VCaP (cell line): ENCODE results near the gene AFAP1.

ENCODE experiments used
- H3K27ac ChIP-seq: fragments of 450-650 bp; 2 replicates; pipeline ENCODE4 v1.5.1; 2017
- CTCF ChIP-seq: fragments of 450-650 bp; conservative IDR thresholded peaks from 2 replicates; pipeline ENCODE4 v1.5.1; 2017; ENCODE audit warnings: mild to moderate bottlenecking, moderate library complexity

AFAP1 gene

GRCh38 chr4:7785017-7785416 is 154.6 kb downstream of the AFAP1 start:
- TF ChIP-seq CTCF = no peak
- H3K27ac ChIP-seq = no peak overlapping the region

GRCh38 chr4:7784131-7784870 is 155.4 kb downstream of the AFAP1 start:
- no peak overlapping the region for H3K27ac ChIP-seq
- TF ChIP-seq CTCF = no peak

- no peak overlapping the region for H3K27ac ChIP-seq
- no peak for TF ChIP-seq CTCF
Observed at GRCh38 chr4:7783541-7783940, 156.1 kb downstream of the AFAP1 start.

- H3K27ac ChIP-seq = no peak overlapping the region
- no peak for TF ChIP-seq CTCF
Observed at GRCh38 chr4:7782783-7783182, 156.9 kb downstream of the AFAP1 start.

- TF ChIP-seq CTCF = no peak
- no peak overlapping the region for H3K27ac ChIP-seq
Observed at GRCh38 chr4:7781993-7782392, 157.7 kb downstream of the AFAP1 start.

GRCh38 chr4:7781366-7781765 is 158.3 kb downstream of the AFAP1 start:
- TF ChIP-seq CTCF = no peak
- H3K27ac ChIP-seq = no peak overlapping the region

GRCh38 chr4:7780751-7781348 is 158.8 kb downstream of the AFAP1 start:
- no peak overlapping the region for H3K27ac ChIP-seq
- TF ChIP-seq CTCF = no peak
